Measurements from ENCODE around the gene RAPGEF2. TPM values are rescaled to one million over a fixed set of nuclear protein-coding genes. Genes with fewer than 3 reads are reported as not detected.

The RAPGEF2 gene
- total and polyA plus RNA-seq, 2 of the 8 experiments (the other 6 are each of a cell fraction or from before 2014, with no cell fraction given): 24.4 to 48.6 TPM

GRCh38 chr4:159075531-159075932, 27.3 kb upstream of the RAPGEF2 start:
- Histone ChIP-seq H4K5ac (ENCODE audit: insufficient read length, low read depth, low read length) (no peak overlapping the region), H4K91ac (replicated peaks; ENCODE audit: insufficient read length, low read length) (no peak overlapping the region), H3K23me2 (ENCODE audit: low read depth, low read length) (no peaks in the 10 kb centered on the region), H3K23ac (ENCODE audit: insufficient read length) (no peak overlapping the region), H3K9me3 (ENCODE audit: insufficient read depth in 2 of 2, low read depth in 1 of 2, low read length in 1 of 2) (no peaks in the 10 kb centered on the region), H2BK12ac (ENCODE audit: low read depth, low read length) (no peak overlapping the region), H3K4me2 (ENCODE audit: insufficient read depth in 1 of 2, low read depth in 2 of 2, low read length in 2 of 2) (no peak overlapping the region), H3K14ac (ENCODE audit: insufficient read length) (no peak overlapping the region), H2BK120ac (replicated peaks; ENCODE audit: low read depth, low read length) (no peak overlapping the region), H3K4me1 (replicated peaks in 1 of 4; ENCODE audit: control insufficient read depth in 3 of 4, insufficient read depth in 4 of 4, low read length in 3 of 4) (peaks cover 0 to 16% (median 6%) of the 10 kb centered on the region in 4 experiments; a peak in 3 of 7 replicates), H3K27me3 (replicated peaks in 1 of 4; ENCODE audit: control insufficient read depth in 3 of 4, extremely low read depth in 1 of 4, insufficient read depth in 3 of 4, low read length in 3 of 4) (peaks cover 0 to 1% (median 0%) of the 10 kb centered on the region in 4 experiments; a peak in 1 of 7 replicates), H4K8ac (ENCODE audit: extremely low read depth, insufficient read depth, low read length) (no peak overlapping the region), H4K20me1 (replicated peaks in 1 of 2; ENCODE audit: control insufficient read depth in 1 of 2, insufficient read depth in 2 of 2, low read length in 2 of 2) (no peaks in the 10 kb centered on the region), H2BK5ac (ENCODE audit: low read depth, low read length) (no peak overlapping the region), H2AK5ac (ENCODE audit: low read depth, low read length) (no peak overlapping the region), H2BK20ac (ENCODE audit: low read length) (no peak overlapping the region), H3K56ac (replicated peaks; ENCODE audit: insufficient read length, low read depth, low read length) (no peak overlapping the region), H2AFZ (ENCODE audit: low read length) (no peak overlapping the region), H3K79me2 (ENCODE audit: control insufficient read depth in 1 of 2, insufficient read depth in 2 of 2, low read length in 2 of 2) (no peaks in the 10 kb centered on the region), H3K79me1 (ENCODE audit: low read depth, low read length) (no peaks in the 10 kb centered on the region), H3K36me3 (ENCODE audit: control insufficient read depth in 2 of 4, insufficient read depth in 4 of 4, low read length in 3 of 4) (no peaks in the 10 kb centered on the region), H3K18ac (ENCODE audit: extremely low read depth, low read length) (no peak overlapping the region), H3K4me3 (ENCODE audit: extremely low read depth in 1 of 4, insufficient read depth in 2 of 4, low read depth in 3 of 4, low read length in 4 of 4) (no peak overlapping the region), H2BK15ac (ENCODE audit: low read length) (no peak overlapping the region), H3K9ac (replicated peaks in 1 of 4; ENCODE audit: extremely low read depth in 1 of 4, low read depth in 3 of 4, low read length in 3 of 4) (no peak overlapping the region), H3K4ac (replicated peaks; ENCODE audit: insufficient read length, low read depth, low read length) (no peak overlapping the region), H3K27ac (ENCODE audit: low read depth, low read length) (no peak overlapping the region)
- FAIRE-seq (no peak), DNase-seq (ENCODE audit: low read depth in 1 of 2, low spot score in 2 of 2) (no peak)
- WGBS, 2 experiments (ENCODE audit: extremely low coverage in 1 of 2, insufficient coverage in 1 of 2, insufficient read length in 1 of 2, insufficient replicate concordance in 2 of 2, low coverage in 1 of 2, low lambda C conversion rate in 2 of 2, missing lambda C conversion rate in 1 of 2): 62% methylated on average over 3 of the region's 3 CpGs; no CpG with 5 or more reads in 1 of the 2 experiments
- POLR2A ChIA-PET (ENCODE audit: partially characterized antibody): no interaction called here
- no peak for TF ChIP-seq RBBP5 (IDR thresholded peaks at IDR 0.05; ENCODE audit: borderline replicate concordance, low read depth, low read length)
- no peak for TF ChIP-seq ZNF274 (IDR thresholded peaks at IDR 0.05; ENCODE audit: borderline replicate concordance, extremely low read depth, low read length)
- TF ChIP-seq POLR2A (IDR thresholded peaks at IDR 0.05; ENCODE audit: control extremely low read depth in 1 of 2, low read depth in 2 of 2, low read length in 2 of 2): no peak
- no peak for TF ChIP-seq POU5F1 (IDR thresholded peaks at IDR 0.05; ENCODE audit: low read depth, low read length)
- TF ChIP-seq RAD21 (IDR thresholded peaks at IDR 0.05 in 1 of 2, conservative IDR thresholded peaks at IDR 0.05 in 1 of 2; ENCODE audit: low read depth in 2 of 2, low read length in 2 of 2): no peak
- TF ChIP-seq EZH2 (IDR thresholded peaks at IDR 0.05; ENCODE audit: low read depth, low read length, severe bottlenecking): no peak
- TF ChIP-seq ASH2L (IDR thresholded peaks at IDR 0.05; ENCODE audit: low read length): no peak
- TF ChIP-seq SIRT6 (IDR thresholded peaks at IDR 0.05; ENCODE audit: low read length): no peak
- TF ChIP-seq GABPA (IDR thresholded peaks at IDR 0.05; ENCODE audit: borderline replicate concordance, insufficient read depth, low read length): no peak
- TF ChIP-seq, protein P1, sequence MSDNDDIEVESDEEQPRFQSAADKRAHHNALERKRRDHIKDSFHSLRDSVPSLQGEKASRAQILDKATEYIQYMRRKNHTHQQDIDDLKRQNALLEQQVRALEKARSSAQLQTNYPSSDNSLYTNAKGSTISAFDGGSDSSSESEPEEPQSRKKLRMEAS (IDR thresholded peaks at IDR 0.05): no peak
- no peak for TF ChIP-seq SIX5 (IDR thresholded peaks at IDR 0.05; ENCODE audit: low read depth, low read length)
- TF ChIP-seq RNF2 (IDR thresholded peaks at IDR 0.05; ENCODE audit: borderline replicate concordance, low read depth, low read length, missing control alignments, poor library complexity, severe bottlenecking): no peak
- CTCF ChIA-PET (ENCODE audit: partially characterized antibody): interaction anchor here (0.8 to 1.0 kb wide), 2 partner anchors 128 to 224 kb away, joined by 3 read pairs; no protein-coding TSS in a partner anchor

Measured in H1 (cell line).